ENCODE measurements around the gene UTRN. TPM values are rescaled to one million over a fixed set of nuclear protein-coding genes. Genes with fewer than 3 reads are reported as not detected.
A peak's percentile ranks its signal among the peaks of the same experiment; 100 is the strongest.

The UTRN gene
- total RNA-seq, 2 donors from 2014 or later: 72.7 to 80.1 TPM

- no peak for DNase-seq
- Histone ChIP-seq H3K27me3 (no peaks in the 10 kb centered on the region), H3K4me1 (no peaks in the 10 kb centered on the region), H3K9ac (ENCODE audit: low read depth in 2 of 2, low read length in 2 of 2) (no peak overlapping the region), H3K4me3 (no peak overlapping the region), H3K27ac (no peak overlapping the region), H3K9me3 (no peaks in the 10 kb centered on the region), H3K36me3 (no peaks in the 10 kb centered on the region)
- intact Hi-C loops (cut with DNase I): no loop called here
- TF ChIP-seq, protein P1, sequence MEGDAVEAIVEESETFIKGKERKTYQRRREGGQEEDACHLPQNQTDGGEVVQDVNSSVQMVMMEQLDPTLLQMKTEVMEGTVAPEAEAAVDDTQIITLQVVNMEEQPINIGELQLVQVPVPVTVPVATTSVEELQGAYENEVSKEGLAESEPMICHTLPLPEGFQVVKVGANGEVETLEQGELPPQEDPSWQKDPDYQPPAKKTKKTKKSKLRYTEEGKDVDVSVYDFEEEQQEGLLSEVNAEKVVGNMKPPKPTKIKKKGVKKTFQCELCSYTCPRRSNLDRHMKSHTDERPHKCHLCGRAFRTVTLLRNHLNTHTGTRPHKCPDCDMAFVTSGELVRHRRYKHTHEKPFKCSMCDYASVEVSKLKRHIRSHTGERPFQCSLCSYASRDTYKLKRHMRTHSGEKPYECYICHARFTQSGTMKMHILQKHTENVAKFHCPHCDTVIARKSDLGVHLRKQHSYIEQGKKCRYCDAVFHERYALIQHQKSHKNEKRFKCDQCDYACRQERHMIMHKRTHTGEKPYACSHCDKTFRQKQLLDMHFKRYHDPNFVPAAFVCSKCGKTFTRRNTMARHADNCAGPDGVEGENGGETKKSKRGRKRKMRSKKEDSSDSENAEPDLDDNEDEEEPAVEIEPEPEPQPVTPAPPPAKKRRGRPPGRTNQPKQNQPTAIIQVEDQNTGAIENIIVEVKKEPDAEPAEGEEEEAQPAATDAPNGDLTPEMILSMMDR (IDR thresholded peaks at IDR 0.05): no peak
Measured at GRCh38 chr6:144277174-144277573, 8.0 kb upstream of the UTRN start.

DNA sequence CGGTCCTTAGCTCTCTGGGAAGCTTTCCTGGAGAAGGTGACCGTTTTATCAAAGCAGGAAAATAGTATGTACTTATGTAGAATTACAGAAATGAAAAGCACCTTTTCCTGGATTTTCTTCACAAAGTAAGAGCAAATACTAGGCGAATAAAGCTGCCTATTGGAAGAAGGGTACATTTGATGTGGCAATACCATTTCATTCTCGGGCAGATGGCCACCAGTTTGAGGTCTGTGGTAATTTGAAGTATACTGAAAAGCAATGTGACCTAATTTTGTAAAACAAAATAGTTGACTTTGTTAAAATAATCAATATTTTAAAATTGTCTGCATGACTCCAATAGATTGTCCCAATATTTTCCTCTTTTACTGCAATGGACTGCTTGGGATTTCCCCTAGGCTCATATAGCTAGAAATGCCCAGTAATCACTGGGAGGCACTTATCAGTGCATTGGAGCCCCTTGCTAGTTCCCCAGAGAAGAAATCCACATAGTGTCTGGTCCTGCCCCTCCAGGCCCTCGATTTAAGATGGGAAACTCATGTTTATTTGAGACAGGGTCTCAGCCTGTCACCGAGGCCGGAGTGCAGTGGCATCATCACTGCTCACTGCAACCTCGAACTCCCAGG lies 7.4 kb upstream of the UTRN start:
- Histone ChIP-seq H3K36me3 (no peaks in the 10 kb centered on the region), H3K9me3 (no peaks in the 10 kb centered on the region), H3K4me3 (no peak overlapping the region), H3K27ac (no peak overlapping the region), H3K4me1 (no peaks in the 10 kb centered on the region), H3K27me3 (no peaks in the 10 kb centered on the region), H3K9ac (ENCODE audit: low read depth in 2 of 2, low read length in 2 of 2) (no peak overlapping the region)
- intact Hi-C loops (cut with DNase I): no loop called here
- TF ChIP-seq, protein P1 (IDR thresholded peaks at IDR 0.05): no peak
- no peak for DNase-seq

DNA sequence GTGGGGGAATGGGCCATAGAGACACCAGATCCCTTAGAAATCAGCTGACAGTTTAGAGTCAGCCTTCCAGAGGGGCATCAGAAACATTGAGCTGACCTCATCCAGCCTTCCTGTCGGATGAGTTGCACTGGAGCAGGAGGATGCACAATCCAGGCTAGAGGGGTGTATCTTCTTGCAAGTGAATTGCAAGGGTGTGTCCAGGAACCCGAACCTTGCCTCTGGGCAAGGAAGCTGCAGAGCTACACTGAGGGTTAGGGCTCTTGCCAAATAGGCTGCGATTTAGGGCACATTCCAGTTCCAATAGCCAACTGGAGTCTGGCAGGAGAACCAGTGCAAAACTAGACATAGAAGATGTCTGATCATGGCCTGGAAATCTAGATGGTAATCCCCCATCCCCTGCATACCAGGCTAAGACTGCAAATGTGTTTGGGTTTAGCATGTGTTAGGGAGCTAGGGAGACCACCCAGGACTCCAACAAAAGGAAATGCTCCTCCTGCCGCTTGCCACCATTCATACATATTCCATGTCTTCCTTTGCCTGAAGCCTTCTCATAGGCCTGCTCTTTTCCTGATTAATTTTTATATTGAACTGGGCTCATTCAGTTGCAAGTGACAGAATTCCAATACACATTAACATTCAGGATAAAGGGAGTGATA lies 6.3 kb upstream of the UTRN start:
- intact Hi-C loops (cut with DNase I): no loop called here
- peak; percentile 24 for DNase-seq

GRCh38 chr6:144279484-144280150 lies 5.5 kb upstream of the UTRN start:
- intact Hi-C loops (cut with DNase I): loop anchor here (5.0 kb wide), 1 partner anchor 203 kb away; no protein-coding TSS in a partner anchor
- Histone ChIP-seq H3K4me1 (no peaks in the 10 kb centered on the region), H3K27me3 (no peaks in the 10 kb centered on the region)

More for the DNA sequence above, 6.3 kb upstream of the UTRN start:
- H3K27me3 ChIP-seq: no peaks in the 10 kb centered on the region
- H3K9ac ChIP-seq (ENCODE audit: low read depth in 2 of 2, low read length in 2 of 2): no peak overlapping the region
- no peaks in the 10 kb centered on the region for H3K36me3 ChIP-seq
- no peak overlapping the region for H3K4me3 ChIP-seq
- no peak overlapping the region for H3K27ac ChIP-seq
- no peaks in the 10 kb centered on the region for H3K9me3 ChIP-seq
- H3K4me1 ChIP-seq: no peaks in the 10 kb centered on the region
- TF ChIP-seq, protein P1 (IDR thresholded peaks at IDR 0.05): no peak

More at GRCh38 chr6:144279484-144280150, 5.5 kb upstream of the UTRN start:
- H3K9ac ChIP-seq (ENCODE audit: low read depth in 2 of 2, low read length in 2 of 2): no peak overlapping the region
- TF ChIP-seq, protein P1 (IDR thresholded peaks at IDR 0.05): no peak
- DNase-seq: no peak
- H3K36me3 ChIP-seq: no peaks in the 10 kb centered on the region
- H3K27ac ChIP-seq: no peak overlapping the region
- no peaks in the 10 kb centered on the region for H3K9me3 ChIP-seq
- H3K4me3 ChIP-seq: no peak overlapping the region

Measured in colonic mucosa (tissue), 4 donors.